LNCaP clone FGC (cell line): ENCODE results near the gene KIAA0825.

ENCODE experiments used
- DNase-seq: peaks from one replicate; pipeline ENCODE4 v3.0.0-alpha.2; 2011; ENCODE audit warnings: low read depth
- H3K4me3 ChIP-seq: 2 replicates; pipeline ENCODE4 v1.5.1; 2011; ENCODE audit warnings: mild to moderate bottlenecking, low read depth, low read length, control low read depth
- CTCF ChIP-seq: IDR thresholded peaks from 2 replicates; pipeline ENCODE4 v1.5.1; 2012; ENCODE audit warnings: mild to moderate bottlenecking; ENCODE audit not compliant: control insufficient read depth, insufficient read depth; ENCODE audit errors: extremely low read depth

The KIAA0825 gene

GRCh38 chr5:94217745-94218144 lies 400.7 kb downstream of the KIAA0825 start:
- no peak for TF ChIP-seq CTCF
- DNase-seq, result no peak
- no peak overlapping the region for H3K4me3 ChIP-seq

GRCh38 chr5:94217216-94217615 lies 401.2 kb downstream of the KIAA0825 start:
- no peak for DNase-seq
- H3K4me3 ChIP-seq, result no peak overlapping the region

GRCh38 chr5:94212476-94212875 lies 405.9 kb downstream of the KIAA0825 start:
- no peak overlapping the region for H3K4me3 ChIP-seq
- no peak for DNase-seq
- no peak for TF ChIP-seq CTCF

More at GRCh38 chr5:94217216-94217615, 401.2 kb downstream of the KIAA0825 start:
- no peak for TF ChIP-seq CTCF

GRCh38 chr5:94209774-94210355 lies 408.5 kb downstream of the KIAA0825 start:
- no peak for DNase-seq
- no peak overlapping the region for H3K4me3 ChIP-seq
- no peak for TF ChIP-seq CTCF

- no peak for DNase-seq
- no peak overlapping the region for H3K4me3 ChIP-seq
- TF ChIP-seq CTCF, result no peak
Measured at GRCh38 chr5:94209272-94209671, 409.1 kb downstream of the KIAA0825 start.

- DNase-seq, result no peak
- H3K4me3 ChIP-seq, result no peak overlapping the region
- TF ChIP-seq CTCF, result no peak
Measured at GRCh38 chr5:94199566-94199965, 418.8 kb downstream of the KIAA0825 start.

- DNase-seq, result no peak
- H3K4me3 ChIP-seq, result no peak overlapping the region
- no peak for TF ChIP-seq CTCF
Measured at GRCh38 chr5:94197970-94198369, 420.4 kb downstream of the KIAA0825 start.
